ENCODE measurements around the gene MATN3.

Gene MATN3

DNA sequence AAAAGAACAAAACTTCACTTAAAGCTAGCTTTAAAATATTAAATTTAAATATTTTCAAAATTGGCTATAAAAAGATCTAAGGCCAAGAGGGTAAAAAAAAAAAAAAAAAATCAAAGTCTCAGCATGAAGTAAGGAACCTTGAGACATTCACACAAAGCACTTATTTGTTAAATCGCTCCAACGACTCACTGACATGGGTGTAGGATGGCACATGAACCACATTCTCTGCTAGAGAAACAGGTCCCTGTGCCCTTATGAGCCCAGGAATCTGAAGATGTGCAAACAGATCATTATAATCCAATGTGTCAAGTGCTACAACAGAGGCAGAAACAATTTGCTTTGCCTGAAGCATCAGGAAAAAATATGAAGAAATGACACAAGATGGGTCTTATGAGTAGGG lies 25.2 kb upstream of the MATN3 start:
- DNase-seq (ENCODE audit: low read depth in 1 of 2, low spot score in 1 of 2) = no peak

GRCh38 chr2:20035955-20036666 lies 23.6 kb upstream of the MATN3 start:
- no peak for DNase-seq (ENCODE audit: low read depth in 1 of 2, low spot score in 1 of 2)

GRCh38 chr2:20034821-20035220 lies 22.4 kb upstream of the MATN3 start:
- no peak for DNase-seq (ENCODE audit: low read depth in 1 of 2, low spot score in 1 of 2)

GRCh38 chr2:20034218-20034617 lies 21.8 kb upstream of the MATN3 start:
- DNase-seq (ENCODE audit: low read depth in 1 of 2, low spot score in 1 of 2) = no peak

GRCh38 chr2:20033322-20033721 lies 20.9 kb upstream of the MATN3 start:
- no peak for DNase-seq (ENCODE audit: low read depth in 1 of 2, low spot score in 1 of 2)

DNA sequence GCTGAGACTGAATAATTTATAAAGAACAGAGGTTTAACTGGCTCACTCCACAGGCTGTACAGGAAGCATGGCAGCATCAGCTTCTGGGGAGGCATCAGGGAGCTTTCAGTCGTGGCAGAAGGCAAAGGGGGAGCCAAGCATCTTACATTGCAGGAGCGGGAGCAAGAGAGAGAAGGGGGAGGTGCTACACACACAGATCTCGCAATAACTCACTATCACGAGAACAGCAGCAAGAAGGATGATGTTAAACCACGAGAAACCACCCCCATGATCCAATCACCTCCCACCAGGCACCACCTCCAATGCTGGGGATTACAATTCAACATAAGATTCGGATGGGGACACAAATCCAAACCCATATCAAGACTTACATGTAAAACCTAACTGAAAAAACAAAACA lies 17.8 kb upstream of the MATN3 start:
- no peak for DNase-seq (ENCODE audit: low read depth in 1 of 2, low spot score in 1 of 2)

DNA sequence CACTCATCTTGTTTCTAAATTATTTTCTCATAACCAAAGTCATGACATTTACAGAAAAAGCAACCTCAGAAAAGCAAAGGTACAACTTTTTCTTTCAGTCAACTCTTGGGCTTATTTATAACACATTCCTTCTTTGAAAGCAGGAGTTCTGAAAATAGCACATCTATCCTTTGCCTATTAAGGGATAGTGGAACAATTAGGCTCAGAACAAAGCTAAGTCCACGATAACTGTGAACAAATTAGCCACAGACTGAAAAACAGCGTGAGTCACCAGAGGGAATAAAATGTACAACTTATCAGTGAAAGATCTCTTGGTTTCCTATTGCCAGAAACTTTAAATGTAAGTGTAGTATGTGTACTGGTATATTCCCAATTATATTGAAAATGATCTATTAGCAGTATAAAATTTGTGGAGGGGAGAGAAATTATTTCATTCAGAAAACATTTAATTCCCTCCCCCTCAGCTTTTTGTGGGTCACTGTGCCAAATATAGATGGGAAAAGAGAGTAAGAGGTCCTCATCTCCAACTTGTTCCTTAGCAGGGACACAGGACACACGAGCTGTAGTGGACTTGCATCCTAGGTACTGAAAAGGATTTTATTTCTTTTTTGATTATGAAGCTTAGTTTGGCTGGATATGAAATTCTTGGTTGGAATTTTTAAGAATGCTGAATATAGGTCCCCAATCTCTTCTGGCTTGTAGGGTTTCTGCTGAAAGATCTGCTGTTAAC lies 15.4 kb upstream of the MATN3 start:
- DNase-seq (ENCODE audit: low read depth in 1 of 2, low spot score in 1 of 2) = no peak

DNA sequence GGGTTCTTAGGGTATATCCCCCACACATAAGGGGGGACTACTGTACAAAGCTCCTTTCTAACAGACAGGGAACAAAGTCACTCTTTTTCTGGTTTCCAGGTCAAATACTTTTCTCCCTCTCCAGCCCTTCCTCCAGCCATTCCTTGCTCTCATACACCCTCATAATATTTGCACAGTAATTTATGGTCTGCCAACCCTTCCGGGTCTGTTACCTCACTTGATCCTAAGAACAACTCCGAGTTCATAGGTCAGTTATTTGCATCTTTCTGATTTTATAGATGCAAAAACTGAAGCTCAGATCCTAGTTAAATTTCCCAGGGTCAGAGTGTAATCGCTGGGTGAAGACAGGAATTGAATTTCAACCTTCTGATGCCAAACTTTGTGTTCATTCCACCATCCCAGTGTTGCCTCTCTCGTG lies 14.8 kb upstream of the MATN3 start:
- DNase-seq (ENCODE audit: low read depth in 1 of 2, low spot score in 1 of 2) = no peak

GRCh38 chr2:20025065-20025786 lies 12.8 kb upstream of the MATN3 start:
- DNase-seq (ENCODE audit: low read depth in 1 of 2, low spot score in 1 of 2) = no peak

DNA sequence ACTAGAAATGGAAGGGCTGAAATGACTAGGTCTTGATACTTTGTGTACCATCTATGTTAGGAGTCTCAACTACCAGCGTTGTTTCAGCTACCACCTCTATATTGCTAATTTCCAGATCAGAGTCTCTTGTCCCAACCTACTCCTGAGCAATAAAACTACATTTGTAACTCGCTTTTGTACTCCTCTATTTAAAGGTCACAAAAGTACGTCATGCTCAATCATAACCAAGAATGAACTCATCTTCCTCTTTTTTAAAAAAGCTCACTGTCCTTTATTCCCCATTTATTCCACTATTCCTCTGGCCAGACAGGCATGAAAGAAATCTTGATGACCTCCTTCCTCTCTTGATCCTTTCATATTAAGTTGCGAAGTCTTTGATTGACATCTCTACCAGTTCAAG lies 11.2 kb upstream of the MATN3 start:
- DNase-seq (ENCODE audit: low read depth in 1 of 2, low spot score in 1 of 2) = no peak

DNA sequence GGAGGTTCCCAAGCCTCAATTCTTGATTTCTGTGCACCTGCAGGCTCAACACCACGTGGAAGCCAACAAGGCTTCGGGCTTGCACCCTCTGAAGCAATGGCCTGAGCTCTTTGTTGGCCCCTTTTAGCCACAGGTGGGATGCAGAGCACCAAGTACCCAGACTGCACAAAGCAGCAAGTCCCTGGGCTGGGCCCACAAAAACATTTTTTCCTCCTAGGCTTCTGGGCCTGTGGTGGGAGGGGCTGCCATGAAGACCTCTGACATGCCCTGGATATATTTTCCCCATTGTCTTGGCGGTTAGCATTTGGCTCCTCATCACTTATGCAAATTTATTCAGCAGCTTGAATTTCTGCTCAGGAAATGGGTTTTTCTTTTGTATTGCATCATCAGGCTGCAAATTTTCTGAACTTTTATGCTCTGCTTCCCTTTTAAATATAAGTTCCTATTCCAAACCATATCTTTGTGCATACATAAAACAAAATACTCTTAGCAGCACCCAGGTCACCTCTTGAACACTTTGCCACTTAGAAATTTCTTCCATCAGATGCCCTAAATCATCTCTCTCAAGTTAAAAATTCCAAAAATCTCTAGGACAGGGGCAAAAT lies 9.0 kb upstream of the MATN3 start:
- DNase-seq (ENCODE audit: low read depth in 1 of 2, low spot score in 1 of 2) = no peak

DNA sequence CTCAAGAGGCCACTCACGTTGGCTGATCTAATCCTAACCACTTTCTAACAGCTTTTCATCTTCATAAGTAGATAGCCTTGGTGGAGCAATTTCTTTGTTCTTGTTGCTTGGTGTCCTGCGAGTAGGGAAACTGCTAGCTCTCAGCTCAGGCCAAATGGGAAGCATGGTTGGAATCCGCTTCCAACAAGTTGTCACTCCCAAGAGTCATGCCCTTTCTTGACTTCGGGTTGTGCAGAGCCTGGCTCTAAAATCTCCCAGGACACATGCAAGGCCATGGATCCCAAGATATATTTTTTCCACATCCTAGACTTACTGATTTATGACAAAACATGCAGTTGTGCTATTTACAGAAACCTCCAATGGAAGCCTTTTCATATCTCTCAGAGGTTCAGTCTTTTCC lies 7.3 kb upstream of the MATN3 start:
- DNase-seq (ENCODE audit: low read depth in 1 of 2, low spot score in 1 of 2) = no peak

DNA sequence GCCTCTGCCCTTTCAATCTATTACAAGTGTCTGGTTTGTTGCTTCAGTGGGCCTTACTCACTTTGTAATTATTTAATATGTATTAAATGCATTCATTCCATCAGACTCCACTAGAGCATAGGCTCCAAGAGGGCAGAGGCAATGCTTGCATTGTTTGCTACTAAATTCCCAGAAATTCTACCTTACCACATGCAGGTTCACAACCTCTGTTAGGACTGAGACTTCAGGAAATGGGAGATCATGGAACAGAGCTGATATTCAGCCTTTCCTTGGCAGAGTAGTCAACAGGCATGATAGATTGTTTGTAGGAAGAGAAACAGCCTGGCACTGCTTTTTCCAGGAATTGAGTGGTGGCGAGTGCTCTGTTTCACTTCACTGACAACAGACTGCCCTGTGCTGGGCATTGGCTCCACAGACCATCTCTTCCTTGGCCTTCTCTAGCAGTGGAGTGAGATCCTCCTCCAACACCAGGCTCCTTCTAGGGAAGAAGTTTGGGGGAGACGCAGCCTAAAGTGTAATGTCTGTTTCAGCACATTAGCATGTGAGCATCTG lies 6.2 kb upstream of the MATN3 start:
- DNase-seq (ENCODE audit: low read depth in 1 of 2, low spot score in 1 of 2) = no peak

DNA sequence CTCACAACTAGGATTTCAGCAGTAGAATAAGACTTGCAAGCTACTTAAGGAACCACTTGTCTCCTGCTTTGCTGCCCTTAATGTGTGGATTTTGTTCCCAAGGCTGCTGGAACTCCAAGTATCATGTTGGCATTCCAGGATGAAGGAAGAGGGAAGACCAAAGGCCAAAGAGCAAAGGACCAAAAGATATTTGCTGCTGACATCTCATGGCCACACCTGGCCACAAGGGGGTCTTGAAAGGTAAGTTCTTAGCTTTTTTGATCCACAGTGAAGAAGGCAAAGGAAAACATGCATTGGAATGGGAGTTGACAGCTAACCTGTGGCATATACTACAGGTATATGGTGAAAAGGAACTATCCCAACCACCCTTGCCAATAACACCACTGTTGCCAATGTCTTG lies 3.9 kb upstream of the MATN3 start:
- DNase-seq (ENCODE audit: low read depth in 1 of 2, low spot score in 1 of 2) = no peak

DNA sequence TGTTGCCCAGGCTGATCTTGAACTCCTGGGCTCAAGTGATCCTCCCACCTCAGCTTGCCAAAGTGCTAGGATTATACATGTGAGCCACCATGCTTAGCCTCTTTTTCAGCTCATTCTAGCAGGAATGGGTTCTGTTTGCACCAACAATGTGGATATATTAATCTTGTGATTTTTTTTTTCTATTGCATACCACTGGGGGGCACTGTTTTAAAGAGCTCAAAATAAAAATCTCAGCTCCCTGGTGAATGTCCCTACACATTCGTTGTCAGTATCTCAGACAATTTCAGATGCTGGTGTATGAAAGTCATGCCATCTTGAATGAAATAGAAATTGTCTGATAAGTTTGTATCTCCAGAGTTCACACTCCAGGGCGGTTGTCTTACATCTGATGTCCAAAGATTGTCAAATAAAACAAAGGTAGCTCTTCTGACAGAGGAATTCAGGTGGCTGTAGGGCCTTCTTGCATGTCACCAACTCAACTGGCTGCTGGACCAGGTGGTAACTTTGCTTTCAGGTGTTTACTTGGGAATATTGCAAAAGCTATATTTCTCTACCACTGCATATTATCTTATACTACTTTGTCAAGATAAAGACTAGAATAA lies 3.1 kb upstream of the MATN3 start:
- no peak for DNase-seq (ENCODE audit: low read depth in 1 of 2, low spot score in 1 of 2)

GRCh38 chr2:20013126-20013849 lies 820 bp upstream of the MATN3 start:
- DNase-seq (ENCODE audit: low read depth in 1 of 2, low spot score in 1 of 2) = no peak

GRCh38 chr2:20012032-20012281 lies 511 bp downstream of the MATN3 start:
- DNase-seq (ENCODE audit: low read depth in 1 of 2, low spot score in 1 of 2) = no peak

- no peak for DNase-seq (ENCODE audit: low read depth in 1 of 2, low spot score in 1 of 2)
These were observed 1.0 kb downstream of the MATN3 start for GRCh38 chr2:20011276-20012031.

DNA sequence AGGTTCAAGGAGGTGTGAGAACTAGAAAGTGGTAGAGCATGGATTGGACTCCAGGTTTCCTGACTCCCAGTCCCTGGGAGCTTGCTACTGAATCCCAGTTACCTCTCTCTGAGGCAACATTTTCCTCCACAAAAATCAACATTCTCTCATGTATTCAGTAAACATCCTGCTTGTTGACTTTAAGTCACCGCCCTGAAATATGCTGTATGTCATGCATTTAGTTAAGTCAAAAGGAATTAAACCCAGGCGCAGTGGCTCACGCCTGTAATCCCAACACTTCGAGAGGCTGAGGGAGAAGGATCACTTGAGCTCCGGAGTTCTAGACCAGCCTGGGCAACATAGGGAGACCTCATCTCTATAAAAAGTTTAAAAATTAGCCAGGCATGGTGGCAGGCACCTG lies 3.8 kb downstream of the MATN3 start:
- no peak for DNase-seq (ENCODE audit: low read depth in 1 of 2, low spot score in 1 of 2)

DNA sequence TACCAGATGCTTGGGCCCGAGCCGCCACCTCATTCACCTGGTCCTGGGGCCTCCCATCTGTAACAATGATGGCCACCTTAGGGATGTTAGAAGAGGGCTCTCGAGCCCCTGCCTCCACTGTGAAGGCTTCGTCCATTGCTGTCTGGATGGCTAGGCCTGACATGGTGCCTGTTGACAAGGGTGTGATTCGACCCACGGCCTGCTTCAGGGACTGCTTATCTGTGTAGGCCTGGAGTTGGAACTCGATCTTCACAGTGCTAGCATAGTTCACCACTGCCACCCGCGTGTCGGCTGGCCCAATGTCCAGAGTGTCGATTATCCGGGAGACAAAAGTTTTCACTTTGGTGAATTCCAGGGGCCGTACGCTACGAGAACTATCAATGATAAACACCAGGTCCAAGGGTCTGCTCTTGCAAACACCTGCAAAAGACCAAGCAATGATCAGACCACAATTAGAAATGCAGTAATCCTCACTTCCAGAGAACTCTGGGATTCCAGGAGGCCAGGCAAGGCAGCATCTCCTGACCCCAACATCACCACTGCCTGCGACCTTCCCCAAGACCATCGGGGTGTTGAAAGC lies 6.5 kb downstream of the MATN3 start:
- DNase-seq (ENCODE audit: low read depth in 1 of 2, low spot score in 1 of 2) = no peak

Data from stimulated activated CD4-positive, alpha-beta T cell treated with anti-CD3 and anti-CD28 coated beads, Interleukin-15, amount 100 ng/mL, for 1 hour (primary cell).